Suprapubic skin (tissue), 4 donors: ENCODE measurements around the gene SEMA5A. TPM values are rescaled to one million over a fixed set of nuclear protein-coding genes. Genes with fewer than 3 reads are reported as not detected.
A peak's percentile ranks its signal among the peaks of the same experiment; 100 is the strongest.

ENCODE experiments used
- DNase-seq, 2 donors: peaks; one replicate each; pipeline ENCODE4 v3.0.0-alpha.2; 2019; ENCODE audit warnings: low spot score in 2 of 2
- H3K27ac ChIP-seq: fragments of 200-600 bp; sonication (generic); one replicate; pipeline ENCODE4 v1.5.1; 2019
- H3K27me3 ChIP-seq: fragments of 200-600 bp; sonication (generic); one replicate; pipeline ENCODE4 v1.5.1; 2019
- H3K36me3 ChIP-seq: fragments of 200-600 bp; sonication (generic); one replicate; pipeline ENCODE4 v1.5.1; 2019
- H3K4me1 ChIP-seq: fragments of 200-600 bp; sonication (generic); one replicate; pipeline ENCODE4 v1.5.1; 2019
- H3K4me3 ChIP-seq: fragments of 200-600 bp; sonication (generic); one replicate; pipeline ENCODE4 v1.5.1; 2019; ENCODE audit warnings: mild to moderate bottlenecking
- H3K9me3 ChIP-seq: fragments of 200-600 bp; sonication (generic); one replicate; pipeline ENCODE4 v1.5.1; 2019
- CTCF ChIP-seq, 2 donors: fragments of 200-600 bp in 1 of 2; fragments of 450-650 bp in 1 of 2; sonication (generic) in 1 of 2; IDR thresholded peaks; one replicate each; pipeline ENCODE4 v1.5.1; 2016 to 2019; ENCODE audit warnings: antibody characterized with exemption in 2 of 2, mild to moderate bottlenecking in 1 of 2, moderate library complexity in 1 of 2
- EP300 ChIP-seq: sonication (generic); formaldehyde crosslinking; IDR thresholded peaks from one replicate; pipeline ENCODE4 v1.6.1; 2017; ENCODE audit warnings: antibody characterized with exemption
- POLR2A ChIP-seq, 2 donors: fragments of 450-650 bp; IDR thresholded peaks; one replicate each; pipeline ENCODE4 v1.6.1; 2017; ENCODE audit warnings: antibody characterized with exemption in 2 of 2, mild to moderate bottlenecking in 2 of 2, moderate library complexity in 2 of 2
- POLR2AphosphoS5 ChIP-seq, 3 donors: sonication (generic); formaldehyde crosslinking; IDR thresholded peaks; one replicate each; pipeline ENCODE4 v1.6.1; 2017; ENCODE audit warnings: antibody characterized with exemption in 3 of 3
- WGBS: methylation state at CpG from one replicate; pipeline ENCODE4 v1.1.5; 2018; 5-methylcytosine and 5-hydroxymethylcytosine counted together
- total RNA-seq, 4 donors: library from RNA; depleted of rRNA; stranded (reverse); fragments of >200 nt; gene quantifications; one replicate each; pipeline ENCODE4 v1.1.0, GENCODE V29; 2016

The SEMA5A gene
- total RNA-seq, 4 donors from 2014 or later, result 14.5 to 31.7 (median 23.4) TPM

GRCh38 chr5:9269014-9269413 lies 276.9 kb downstream of the SEMA5A start:
- H3K36me3 ChIP-seq, result no peaks in the 10 kb centered on the region
- no peak overlapping the region for H3K27ac ChIP-seq
- TF ChIP-seq CTCF (IDR thresholded peaks at IDR 0.05) (no peak), POLR2AphosphoS5 (IDR thresholded peaks at IDR 0.05) (no peak), POLR2A (IDR thresholded peaks at IDR 0.05) (no peak), EP300 (no peak)
- no peaks in the 10 kb centered on the region for H3K4me1 ChIP-seq
- no peak overlapping the region for H3K4me3 ChIP-seq
- no peaks in the 10 kb centered on the region for H3K9me3 ChIP-seq
- WGBS, result 87% methylated on average over 4 of the region's 4 CpGs
- no peak for DNase-seq
- H3K27me3 ChIP-seq, result no peaks in the 10 kb centered on the region

- TF ChIP-seq EP300, result no peak
- TF ChIP-seq CTCF (IDR thresholded peaks at IDR 0.05), result no peak
- TF ChIP-seq POLR2A (IDR thresholded peaks at IDR 0.05), result no peak
- TF ChIP-seq POLR2AphosphoS5 (IDR thresholded peaks at IDR 0.05), result no peak
- Histone ChIP-seq H3K27me3 (no peaks in the 10 kb centered on the region), H3K9me3 (no peaks in the 10 kb centered on the region), H3K4me3 (no peak overlapping the region), H3K36me3 (no peaks in the 10 kb centered on the region), H3K27ac (no peak overlapping the region), H3K4me1 (no peaks in the 10 kb centered on the region)
- WGBS, result 58% methylated on average over 3 of the region's 3 CpGs
- no peak for DNase-seq
Observed at GRCh38 chr5:9268226-9268625, 277.6 kb downstream of the SEMA5A start.

GRCh38 chr5:9265441-9266287 lies 280.2 kb downstream of the SEMA5A start:
- H3K4me1 ChIP-seq, result no peaks in the 10 kb centered on the region
- no peaks in the 10 kb centered on the region for H3K36me3 ChIP-seq
- no peak overlapping the region for H3K4me3 ChIP-seq
- H3K9me3 ChIP-seq, result no peaks in the 10 kb centered on the region
- peak overlapping the region; percentile 71 for H3K27ac ChIP-seq
- no peaks in the 10 kb centered on the region for H3K27me3 ChIP-seq
- TF ChIP-seq EP300, result no peak
- no peak for TF ChIP-seq CTCF (IDR thresholded peaks at IDR 0.05)
- TF ChIP-seq POLR2A (IDR thresholded peaks at IDR 0.05), result no peak
- TF ChIP-seq POLR2AphosphoS5 (IDR thresholded peaks at IDR 0.05), result no peak
- WGBS, result 56% methylated on average over 17 of the region's 17 CpGs
- no peak for DNase-seq

- H3K9me3 ChIP-seq, result no peaks in the 10 kb centered on the region
- no peaks in the 10 kb centered on the region for H3K36me3 ChIP-seq
- no peaks in the 10 kb centered on the region for H3K4me1 ChIP-seq
- no peaks in the 10 kb centered on the region for H3K27me3 ChIP-seq
- no peak overlapping the region for H3K27ac ChIP-seq
- TF ChIP-seq CTCF (IDR thresholded peaks at IDR 0.05) (no peak), EP300 (no peak), POLR2A (IDR thresholded peaks at IDR 0.05) (no peak), POLR2AphosphoS5 (IDR thresholded peaks at IDR 0.05) (no peak)
- H3K4me3 ChIP-seq, result no peak overlapping the region
- DNase-seq, result no peak
- 80% methylated on average over 5 of the region's 5 CpGs for WGBS
Observed at GRCh38 chr5:9264301-9264700, 281.6 kb downstream of the SEMA5A start.

- no peak overlapping the region for H3K27ac ChIP-seq
- 79% methylated on average over 2 of the region's 2 CpGs for WGBS
- no peak for TF ChIP-seq CTCF (IDR thresholded peaks at IDR 0.05)
- TF ChIP-seq POLR2A (IDR thresholded peaks at IDR 0.05), result no peak
- TF ChIP-seq POLR2AphosphoS5 (IDR thresholded peaks at IDR 0.05), result no peak
- TF ChIP-seq EP300, result no peak
- no peaks in the 10 kb centered on the region for H3K9me3 ChIP-seq
- no peaks in the 10 kb centered on the region for H3K4me1 ChIP-seq
- no peak for DNase-seq
- H3K4me3 ChIP-seq, result no peak overlapping the region
- no peaks in the 10 kb centered on the region for H3K27me3 ChIP-seq
- no peaks in the 10 kb centered on the region for H3K36me3 ChIP-seq
Observed at GRCh38 chr5:9263656-9264055, 282.2 kb downstream of the SEMA5A start.
